HG03159 (cell line): Measurements from ENCODE around the gene APEH.

Source experiments
- ATAC-seq: cut with Tn5 transposase; IDR thresholded peaks from one replicate; pipeline ENCODE4 v1.9.1; 2021; ENCODE audit warnings: mild to moderate bottlenecking, moderate library complexity; ENCODE audit not compliant: unreplicated experiment

APEH gene

GRCh38 chr3:49711489-49711888 is 37.3 kb downstream of the APEH start:
- no peak for ATAC-seq

- no peak for ATAC-seq
Observed at GRCh38 chr3:49712166-49712565, 38.0 kb downstream of the APEH start.

- no peak for ATAC-seq
Observed at GRCh38 chr3:49712631-49713317, 38.6 kb downstream of the APEH start.

- no peak for ATAC-seq
Observed at GRCh38 chr3:49713336-49714105, 39.4 kb downstream of the APEH start.

GRCh38 chr3:49714728-49715550 is 40.8 kb downstream of the APEH start:
- ATAC-seq, result no peak

GRCh38 chr3:49715611-49716121 is 41.5 kb downstream of the APEH start:
- no peak for ATAC-seq

GRCh38 chr3:49716169-49716568 is 42.0 kb downstream of the APEH start:
- ATAC-seq, result no peak

GRCh38 chr3:49716691-49717210 is 42.6 kb downstream of the APEH start:
- no peak for ATAC-seq

GRCh38 chr3:49717211-49717958 is 43.2 kb downstream of the APEH start:
- ATAC-seq, result no peak

GRCh38 chr3:49717959-49718857 is 44.1 kb downstream of the APEH start:
- no peak for ATAC-seq

GRCh38 chr3:49718858-49719213 is 44.7 kb downstream of the APEH start:
- ATAC-seq, result no peak

GRCh38 chr3:49719214-49719884 is 45.2 kb downstream of the APEH start, which contains the start of gene AMIGO3:
TSS of gene AMIGO3 (minus strand) at chr3:49719684. CDS start at chr3:49719465, 219 bp downstream.
- peak; percentile 59 for ATAC-seq

GRCh38 chr3:49720855-49721595 is 46.9 kb downstream of the APEH start:
- no peak for ATAC-seq

- ATAC-seq, result no peak
Observed at GRCh38 chr3:49721596-49721895, 47.4 kb downstream of the APEH start.

GRCh38 chr3:49721896-49722781 is 48.0 kb downstream of the APEH start:
- ATAC-seq, result no peak

- no peak for ATAC-seq
Observed at GRCh38 chr3:49722896-49723295, 48.7 kb downstream of the APEH start.

GRCh38 chr3:49723296-49723627 is 49.1 kb downstream of the APEH start:
- ATAC-seq, result no peak
